Measurements from ENCODE around the gene KRT6B. TPM values are rescaled to one million over a fixed set of nuclear protein-coding genes. Genes with fewer than 3 reads are reported as not detected.

KRT6B gene
- total RNA-seq, 6 donors from 2014 or later = 0.17 TPM; not detected in 5

DNA sequence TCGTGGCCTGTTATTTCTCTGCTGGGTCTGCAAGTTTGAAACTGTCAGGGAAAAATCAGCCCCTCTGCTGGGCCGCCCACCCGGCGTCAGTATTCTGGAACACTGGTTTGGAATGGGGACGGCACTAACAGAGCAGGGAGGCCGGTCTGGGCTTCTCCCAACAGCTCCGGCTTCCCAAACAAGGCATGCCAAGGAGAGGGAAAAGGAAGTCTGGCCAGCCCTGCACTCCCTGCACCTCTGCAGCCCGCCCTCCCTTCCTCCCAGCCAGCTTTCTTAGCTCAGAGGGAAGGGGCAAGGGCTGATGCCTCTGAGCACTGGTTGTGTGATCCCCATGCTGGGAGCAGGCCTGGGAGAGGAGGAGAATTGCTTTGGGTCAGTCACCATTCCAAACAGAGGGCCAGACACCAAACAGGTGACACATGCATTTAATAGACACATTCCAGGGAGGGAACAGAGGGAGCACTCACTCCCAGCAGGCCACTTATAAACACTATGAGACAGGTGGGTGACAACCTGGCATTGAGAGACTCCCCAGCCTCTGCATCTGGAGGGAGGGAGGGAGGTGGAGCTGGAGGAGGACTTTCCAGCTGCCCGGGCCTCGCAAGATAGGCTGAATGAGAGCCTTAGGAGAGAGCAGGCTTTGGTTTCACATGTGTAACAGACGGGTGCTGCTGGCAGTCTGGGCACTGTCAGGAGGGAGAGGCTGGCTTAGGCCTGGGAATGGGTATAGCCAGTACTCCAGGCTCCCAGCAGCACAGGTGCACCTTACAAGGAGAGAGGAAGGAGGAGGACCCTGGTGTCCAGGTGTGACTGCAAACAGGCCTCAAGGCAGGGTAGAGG is 28.1 kb downstream of the KRT6B start:
- no peaks in the 10 kb centered on the region for H3K36me3 ChIP-seq
- H3K4me1 ChIP-seq = no peaks in the 10 kb centered on the region
- 56 to 90% methylated on average over 2 to 10 of the region's 11 CpGs for WGBS, 2 donors
- H3K9me3 ChIP-seq = no peaks in the 10 kb centered on the region
- peak overlapping the region in 2 of 4 donors; percentile 46 to 69 for H3K27ac ChIP-seq
- H3K27me3 ChIP-seq = no peaks in the 10 kb centered on the region
- DNase-seq (no peak), ATAC-seq (ENCODE audit: low FRiP score in 2 of 2) (peak in 1 of 2 donors; percentile 27)
- TF ChIP-seq POLR2A (IDR thresholded peaks at IDR 0.05) (no peak), EP300 (IDR thresholded peaks at IDR 0.05) (no peak)
- H3K4me3 ChIP-seq = no peak overlapping the region

DNA sequence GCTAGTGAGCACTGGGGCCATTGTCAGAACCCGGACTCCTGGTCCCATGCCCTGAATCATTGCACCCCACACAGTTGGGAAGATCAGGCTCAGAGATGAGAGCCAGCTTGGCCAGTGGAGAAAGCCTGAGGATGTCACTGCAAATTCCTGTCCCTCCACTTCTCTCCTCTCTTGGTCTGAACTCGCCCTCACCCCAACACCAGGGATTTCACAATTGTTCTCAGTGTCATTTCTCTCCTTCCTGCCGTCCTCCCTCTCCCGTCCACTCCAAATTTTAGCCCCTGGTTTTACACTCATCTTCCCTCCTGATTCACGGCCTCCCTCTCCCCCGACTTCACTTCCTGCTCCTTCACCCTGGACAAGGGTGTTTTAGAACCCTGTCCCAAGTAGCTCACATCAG is 28.9 kb downstream of the KRT6B start:
- DNase-seq (no peak), ATAC-seq (ENCODE audit: low FRiP score in 2 of 2) (no peak)
- Histone ChIP-seq H3K9me3 (no peaks in the 10 kb centered on the region), H3K36me3 (no peaks in the 10 kb centered on the region), H3K4me3 (no peak overlapping the region), H3K27me3 (no peaks in the 10 kb centered on the region), H3K4me1 (no peaks in the 10 kb centered on the region), H3K27ac (peak overlapping the region in 2 of 4 donors; percentile 46 to 69)
- TF ChIP-seq POLR2AphosphoS5 (IDR thresholded peaks at IDR 0.05) = no peak
- TF ChIP-seq, protein P1, sequence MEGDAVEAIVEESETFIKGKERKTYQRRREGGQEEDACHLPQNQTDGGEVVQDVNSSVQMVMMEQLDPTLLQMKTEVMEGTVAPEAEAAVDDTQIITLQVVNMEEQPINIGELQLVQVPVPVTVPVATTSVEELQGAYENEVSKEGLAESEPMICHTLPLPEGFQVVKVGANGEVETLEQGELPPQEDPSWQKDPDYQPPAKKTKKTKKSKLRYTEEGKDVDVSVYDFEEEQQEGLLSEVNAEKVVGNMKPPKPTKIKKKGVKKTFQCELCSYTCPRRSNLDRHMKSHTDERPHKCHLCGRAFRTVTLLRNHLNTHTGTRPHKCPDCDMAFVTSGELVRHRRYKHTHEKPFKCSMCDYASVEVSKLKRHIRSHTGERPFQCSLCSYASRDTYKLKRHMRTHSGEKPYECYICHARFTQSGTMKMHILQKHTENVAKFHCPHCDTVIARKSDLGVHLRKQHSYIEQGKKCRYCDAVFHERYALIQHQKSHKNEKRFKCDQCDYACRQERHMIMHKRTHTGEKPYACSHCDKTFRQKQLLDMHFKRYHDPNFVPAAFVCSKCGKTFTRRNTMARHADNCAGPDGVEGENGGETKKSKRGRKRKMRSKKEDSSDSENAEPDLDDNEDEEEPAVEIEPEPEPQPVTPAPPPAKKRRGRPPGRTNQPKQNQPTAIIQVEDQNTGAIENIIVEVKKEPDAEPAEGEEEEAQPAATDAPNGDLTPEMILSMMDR (IDR thresholded peaks at IDR 0.05) = no peak
- no peak for TF ChIP-seq EP300 (IDR thresholded peaks at IDR 0.05)
- TF ChIP-seq POLR2A (IDR thresholded peaks at IDR 0.05) = no peak
- 52 to 57% methylated on average over 6 of the region's 6 CpGs for WGBS, 2 donors

DNA sequence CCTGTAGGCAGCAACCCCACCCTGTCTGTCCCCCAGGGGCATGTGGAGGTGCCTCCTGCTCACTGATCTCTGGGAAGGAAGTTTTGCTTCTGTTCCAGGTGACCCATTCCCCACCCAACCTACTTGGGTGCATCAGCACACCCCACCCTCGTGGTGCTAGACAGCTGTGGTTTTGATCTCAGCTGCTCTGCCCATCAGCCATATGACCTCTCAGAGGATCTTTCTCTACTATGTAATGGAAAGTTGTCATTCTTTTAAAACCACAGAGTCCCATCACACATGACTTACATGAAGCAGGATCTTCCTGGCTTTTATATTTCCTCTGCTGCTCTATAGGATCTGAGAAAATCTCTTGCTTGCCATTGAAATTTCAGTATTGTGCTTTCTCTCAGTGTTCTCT is 32.3 kb downstream of the KRT6B start:
- TF ChIP-seq POLR2AphosphoS5 (IDR thresholded peaks at IDR 0.05) (no peak), EP300 (IDR thresholded peaks at IDR 0.05) (no peak), POLR2A (IDR thresholded peaks at IDR 0.05) (no peak)
- TF ChIP-seq, protein P1 (IDR thresholded peaks at IDR 0.05) = no peak
- no peak overlapping the region for H3K27ac ChIP-seq
- peaks cover 0 to 9% (median 4%) of the 10 kb centered on the region in 4 donors for H3K4me1 ChIP-seq
- 60 to 61% methylated on average over 1 of the region's 1 CpG for WGBS, 2 donors
- no peaks in the 10 kb centered on the region for H3K27me3 ChIP-seq
- ATAC-seq (ENCODE audit: low FRiP score in 2 of 2) = no peak
- no peaks in the 10 kb centered on the region for H3K36me3 ChIP-seq
- no peak overlapping the region for H3K4me3 ChIP-seq
- no peak for DNase-seq
- H3K9me3 ChIP-seq = no peaks in the 10 kb centered on the region

DNA sequence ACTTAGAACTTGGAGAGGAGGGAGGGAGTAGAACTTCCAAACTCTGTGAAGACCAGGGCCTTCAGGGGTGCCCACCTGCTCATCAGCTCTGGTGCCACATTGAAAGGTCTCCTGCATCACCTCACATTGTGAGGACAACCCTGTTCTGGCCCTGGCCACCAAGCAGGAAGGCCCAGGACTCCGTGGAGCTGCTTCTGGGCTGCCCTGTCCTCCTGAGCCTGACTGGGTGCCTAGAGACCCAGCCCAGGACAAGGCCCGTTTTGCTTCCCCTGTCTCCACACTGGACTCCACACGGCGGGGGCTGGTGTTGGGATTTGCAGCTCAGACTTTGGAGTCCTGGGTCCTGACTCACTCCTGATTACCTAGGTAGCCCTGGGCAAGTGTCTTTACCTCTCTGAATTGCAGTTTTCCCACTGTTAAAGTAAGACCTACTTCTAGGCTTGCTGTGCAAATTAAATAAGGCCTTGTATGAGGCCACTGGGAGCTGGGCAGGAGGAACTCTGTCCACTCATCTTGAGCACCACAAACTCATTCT is 33.3 kb downstream of the KRT6B start:
- 96% methylated on average over 4 of the region's 4 CpGs; no CpG with 5 or more reads in 1 of the 2 donors for WGBS, 2 donors
- TF ChIP-seq, protein P1 (IDR thresholded peaks at IDR 0.05) = no peak
- no peak for TF ChIP-seq POLR2AphosphoS5 (IDR thresholded peaks at IDR 0.05)
- no peak for TF ChIP-seq POLR2A (IDR thresholded peaks at IDR 0.05)
- TF ChIP-seq EP300 (IDR thresholded peaks at IDR 0.05) = no peak
- H3K9me3 ChIP-seq = no peaks in the 10 kb centered on the region
- ATAC-seq (ENCODE audit: low FRiP score in 2 of 2) (no peak), DNase-seq (no peak)
- no peak overlapping the region for H3K27ac ChIP-seq
- no peak overlapping the region for H3K4me3 ChIP-seq
- peaks cover 0 to 9% (median 4%) of the 10 kb centered on the region in 4 donors for H3K4me1 ChIP-seq
- H3K36me3 ChIP-seq = no peaks in the 10 kb centered on the region
- H3K27me3 ChIP-seq = no peaks in the 10 kb centered on the region

DNA sequence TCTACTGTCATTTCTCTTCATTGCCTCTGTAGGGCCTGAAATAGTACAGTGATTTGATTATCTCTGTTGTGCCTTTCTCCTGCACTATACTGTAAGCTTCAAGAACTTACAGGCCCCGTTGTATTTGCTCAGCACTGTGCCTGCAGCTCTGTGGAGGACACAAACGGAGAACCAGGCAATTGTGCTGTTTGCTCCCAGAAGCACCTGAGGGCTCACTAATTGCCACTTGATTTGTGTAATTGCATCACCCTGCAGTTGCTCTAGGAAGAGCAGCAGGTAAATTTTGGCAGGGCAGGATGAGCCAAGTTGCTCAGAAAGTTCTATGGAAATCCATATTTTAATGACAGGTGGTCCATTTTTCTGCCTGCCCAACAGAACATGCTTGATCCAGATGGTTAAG is 34.2 kb downstream of the KRT6B start:
- no peak overlapping the region for H3K4me3 ChIP-seq
- ATAC-seq (ENCODE audit: low FRiP score in 2 of 2) (no peak), DNase-seq (peak in 1 of 2 donors; percentile 50)
- H3K36me3 ChIP-seq = no peaks in the 10 kb centered on the region
- H3K27ac ChIP-seq = peak overlapping the region in 1 of 4 donors; percentile 26
- TF ChIP-seq, protein P1 (IDR thresholded peaks at IDR 0.05) = no peak
- no peak for TF ChIP-seq POLR2A (IDR thresholded peaks at IDR 0.05)
- TF ChIP-seq EP300 (IDR thresholded peaks at IDR 0.05) = no peak
- TF ChIP-seq POLR2AphosphoS5 (IDR thresholded peaks at IDR 0.05) = no peak
- no peaks in the 10 kb centered on the region for H3K9me3 ChIP-seq
- H3K27me3 ChIP-seq = no peaks in the 10 kb centered on the region
- H3K4me1 ChIP-seq = peaks cover 0 to 9% (median 4%) of the 10 kb centered on the region in 4 donors
- 67 to 79% methylated on average over 2 of the region's 2 CpGs for WGBS, 2 donors
